Measurements from ENCODE around the gene MED12L. TPM values are rescaled to one million over a fixed set of nuclear protein-coding genes. Genes with fewer than 3 reads are reported as not detected.

The MED12L gene
- total RNA-seq, 1 experiment from 2014 or later = 3.0 TPM

- CTCF ChIA-PET = no interaction called here
- no peaks in the 10 kb centered on the region for H3F3A ChIP-seq (ENCODE audit: insufficient read depth, low read depth)
- DNase-seq = no peak
- H3K4me1 ChIP-seq (replicated peaks; ENCODE audit: insufficient read depth) = no peaks in the 10 kb centered on the region
- H3K36me3 ChIP-seq (ENCODE audit: low read depth) = no peaks in the 10 kb centered on the region
- H3K9me2 ChIP-seq (ENCODE audit: insufficient read depth) = no peaks in the 10 kb centered on the region
- H3K9me3 ChIP-seq (ENCODE audit: insufficient read depth, low read depth) = 0 out of 2 replicates have a peak, but pooled peaks cover 4% of the 10 kb centered on the region
- no peaks in the 10 kb centered on the region for H3K27me3 ChIP-seq (ENCODE audit: insufficient read depth, low read depth)
- no peaks in the 10 kb centered on the region for H4K20me1 ChIP-seq (ENCODE audit: insufficient read depth)
- no peak for TF ChIP-seq EZH2 (IDR thresholded peaks at IDR 0.05; ENCODE audit: low read depth)
- TF ChIP-seq CTCF (conservative IDR thresholded peaks at IDR 0.05) = no peak
- H3K27ac ChIP-seq = no peak overlapping the region
- intact Hi-C loops (cut with micrococcal nuclease; ENCODE audit: unreplicated experiment) = no loop called here
- no TSS peak for BruUV-seq (replicated peaks)
- H3K4me3 ChIP-seq = no peak overlapping the region
- H2AFZ ChIP-seq = no peak overlapping the region
- H3K4me2 ChIP-seq = no peak overlapping the region
- H3K79me2 ChIP-seq (ENCODE audit: low read depth) = no peaks in the 10 kb centered on the region
- POLR2A ChIA-PET (ENCODE audit: unreplicated experiment) = no interaction called here
These were observed 265.2 kb downstream of the MED12L start for GRCh38 chr3:151350656-151351055.

- no peaks in the 10 kb centered on the region for H3K27me3 ChIP-seq (ENCODE audit: insufficient read depth, low read depth)
- DNase-seq = no peak
- TF ChIP-seq CTCF (conservative IDR thresholded peaks at IDR 0.05) (no peak), EZH2 (IDR thresholded peaks at IDR 0.05; ENCODE audit: low read depth) (no peak)
- H2AFZ ChIP-seq = no peak overlapping the region
- H3K4me2 ChIP-seq = no peak overlapping the region
- no peaks in the 10 kb centered on the region for H4K20me1 ChIP-seq (ENCODE audit: insufficient read depth)
- no TSS peak for BruUV-seq (replicated peaks)
- no peaks in the 10 kb centered on the region for H3F3A ChIP-seq (ENCODE audit: insufficient read depth, low read depth)
- intact Hi-C loops (cut with micrococcal nuclease; ENCODE audit: unreplicated experiment) = no loop called here
- H3K4me3 ChIP-seq = no peak overlapping the region
- POLR2A ChIA-PET (ENCODE audit: unreplicated experiment) = no interaction called here
- 0 out of 2 replicates have a peak, but pooled peaks cover 4% of the 10 kb centered on the region for H3K9me3 ChIP-seq (ENCODE audit: insufficient read depth, low read depth)
- H3K9me2 ChIP-seq (ENCODE audit: insufficient read depth) = no peaks in the 10 kb centered on the region
- H3K27ac ChIP-seq = no peak overlapping the region
- CTCF ChIA-PET = no interaction called here
- H3K79me2 ChIP-seq (ENCODE audit: low read depth) = no peaks in the 10 kb centered on the region
- no peaks in the 10 kb centered on the region for H3K36me3 ChIP-seq (ENCODE audit: low read depth)
- no peaks in the 10 kb centered on the region for H3K4me1 ChIP-seq (replicated peaks; ENCODE audit: insufficient read depth)
These were observed 265.8 kb downstream of the MED12L start for GRCh38 chr3:151351219-151351618.

DNA sequence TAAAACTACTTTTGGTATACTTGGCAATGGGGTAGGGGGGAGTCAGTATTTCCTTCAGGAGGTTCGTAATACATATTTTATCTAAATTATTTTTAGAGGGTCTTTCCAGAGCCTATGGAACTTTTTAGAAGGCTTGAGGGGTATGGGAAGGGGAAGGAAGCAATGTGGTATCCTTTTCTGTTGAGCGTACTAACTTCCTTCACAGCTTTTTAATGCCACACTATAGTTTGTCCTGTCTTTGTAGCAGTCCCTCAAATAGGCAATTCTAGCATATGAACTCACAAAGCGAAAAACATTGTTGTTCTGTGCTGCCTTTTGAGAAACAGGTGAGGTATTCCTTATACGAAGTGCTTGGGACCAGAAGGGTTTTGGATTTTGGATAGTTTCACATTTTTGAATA is 266.2 kb downstream of the MED12L start:
- intact Hi-C loops (cut with micrococcal nuclease; ENCODE audit: unreplicated experiment) = no loop called here
- ChIA-PET POLR2A (ENCODE audit: unreplicated experiment) (no interaction called here), CTCF (no interaction called here)
- no peak overlapping the region for H3K27ac ChIP-seq
- H4K20me1 ChIP-seq (ENCODE audit: insufficient read depth) = no peaks in the 10 kb centered on the region
- no peaks in the 10 kb centered on the region for H3K27me3 ChIP-seq (ENCODE audit: insufficient read depth, low read depth)
- BruUV-seq (replicated peaks) = no TSS peak
- H3K4me1 ChIP-seq (replicated peaks; ENCODE audit: insufficient read depth) = no peaks in the 10 kb centered on the region
- no peak for DNase-seq
- no peak overlapping the region for H2AFZ ChIP-seq
- no peak overlapping the region for H3K4me2 ChIP-seq
- no peaks in the 10 kb centered on the region for H3K36me3 ChIP-seq (ENCODE audit: low read depth)
- TF ChIP-seq EZH2 (IDR thresholded peaks at IDR 0.05; ENCODE audit: low read depth) = no peak
- TF ChIP-seq CTCF (conservative IDR thresholded peaks at IDR 0.05) = no peak
- no peaks in the 10 kb centered on the region for H3K9me2 ChIP-seq (ENCODE audit: insufficient read depth)
- no peaks in the 10 kb centered on the region for H3K79me2 ChIP-seq (ENCODE audit: low read depth)
- H3K4me3 ChIP-seq = no peak overlapping the region
- H3K9me3 ChIP-seq (ENCODE audit: insufficient read depth, low read depth) = 0 out of 2 replicates have a peak, but pooled peaks cover 4% of the 10 kb centered on the region
- no peaks in the 10 kb centered on the region for H3F3A ChIP-seq (ENCODE audit: insufficient read depth, low read depth)
